ENCODE measurements around the gene HERC6.
"Not testable (repeated sequence)": the region's sequence is repeated elsewhere in the genome, so short reads cannot be mapped to it uniquely, and the experiment has no call there.

The HERC6 gene

DNA sequence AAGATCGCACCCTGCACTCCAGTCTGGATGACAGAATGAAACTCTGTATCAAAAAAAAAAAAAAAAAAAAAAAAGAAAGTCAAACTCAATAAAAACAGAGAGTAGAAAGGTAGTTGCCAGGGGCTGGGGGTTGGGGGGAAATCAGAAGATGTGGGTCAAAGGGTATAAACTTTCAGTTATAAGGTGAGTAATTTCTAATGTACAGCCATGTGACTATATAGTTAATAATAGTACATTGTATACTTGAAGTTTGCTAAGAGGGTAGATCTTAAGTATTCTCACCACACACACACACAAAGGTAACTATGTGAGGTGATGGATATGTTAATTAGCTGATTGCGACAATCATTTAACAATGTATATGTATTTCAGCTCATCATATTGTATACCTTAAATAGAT is 11.5 kb downstream of the HERC6 start:
- no peak for DNase-seq (ENCODE audit: low read depth)

DNA sequence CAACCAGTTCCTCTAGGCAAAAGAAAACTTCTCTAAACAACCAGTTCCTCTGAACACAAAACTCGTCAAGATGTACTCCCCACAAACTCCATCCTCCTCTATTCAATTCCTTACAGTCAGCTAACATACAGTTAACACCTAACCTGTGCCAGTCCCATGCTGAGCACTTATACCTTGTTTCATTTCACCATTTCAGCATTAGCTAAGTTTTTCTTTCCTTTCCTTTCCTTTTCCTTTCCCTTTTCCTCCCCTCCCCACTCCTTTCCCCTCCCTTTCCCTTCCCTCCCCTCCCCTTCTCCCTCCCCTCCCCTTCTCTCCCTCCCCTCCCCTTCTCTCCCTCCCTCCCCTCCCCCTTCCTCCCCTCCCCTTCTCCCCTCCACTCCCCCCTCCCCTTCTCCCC is 13.1 kb downstream of the HERC6 start:
- no peak for DNase-seq (ENCODE audit: low read depth)

DNA sequence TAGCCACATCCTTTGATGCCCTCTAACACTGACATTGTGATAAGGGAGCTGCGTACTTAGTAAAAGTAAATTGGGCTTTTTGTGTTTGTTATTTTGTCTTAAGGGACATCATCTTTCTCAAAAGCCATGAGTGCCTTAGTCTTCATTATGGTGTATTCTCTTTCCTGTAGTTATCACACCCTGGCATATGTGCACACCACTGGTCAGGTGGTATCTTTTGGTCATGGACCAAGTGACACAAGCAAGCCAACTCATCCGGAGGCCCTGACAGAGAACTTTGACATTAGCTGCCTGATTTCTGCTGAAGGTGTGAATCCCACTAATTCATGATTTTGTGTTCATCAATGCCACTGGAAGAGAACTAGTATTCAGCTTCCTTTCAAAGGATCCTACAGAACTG is 18.0 kb downstream of the HERC6 start:
- no peak for DNase-seq (ENCODE audit: low read depth)

DNA sequence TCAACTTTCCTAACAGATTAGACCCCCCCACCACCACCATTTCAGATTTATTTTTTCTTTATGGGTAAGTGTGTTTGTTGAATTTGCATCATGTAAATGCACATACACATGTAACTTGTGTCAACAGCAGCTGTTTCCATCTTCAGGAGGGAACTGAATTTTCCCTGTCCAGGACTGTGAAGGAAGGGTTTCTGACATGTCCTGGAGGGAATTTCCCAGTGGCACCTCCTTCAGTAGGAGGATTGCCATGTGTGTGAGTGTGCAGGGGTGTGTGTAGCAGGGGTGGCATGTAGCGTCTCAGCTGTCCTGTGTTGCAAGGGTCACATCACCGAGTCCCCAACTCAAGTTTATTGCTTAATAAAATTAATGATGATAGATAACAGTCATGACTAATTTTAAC is 19.7 kb downstream of the HERC6 start:
- DNase-seq (ENCODE audit: low read depth) = no peak

DNA sequence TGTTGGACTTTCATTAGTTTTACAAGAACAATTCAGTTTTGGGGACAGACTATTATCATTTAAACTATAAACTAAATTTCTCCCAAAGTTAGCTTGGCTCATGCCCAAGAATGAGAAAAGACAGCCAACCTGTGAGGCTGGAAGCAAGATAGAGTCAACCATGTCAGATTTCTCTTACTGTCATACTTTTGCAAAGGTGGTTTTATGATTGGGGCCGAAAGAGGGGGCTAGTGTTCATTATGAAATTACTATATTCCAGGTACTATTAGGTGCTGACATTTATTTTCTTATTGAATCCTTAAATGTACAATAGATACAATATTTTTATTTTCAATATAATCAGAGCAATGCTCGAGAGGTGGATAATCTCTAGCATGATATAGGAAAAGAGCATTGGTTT is 30.6 kb downstream of the HERC6 start:
- DNase-seq (ENCODE audit: low read depth) = no peak

DNA sequence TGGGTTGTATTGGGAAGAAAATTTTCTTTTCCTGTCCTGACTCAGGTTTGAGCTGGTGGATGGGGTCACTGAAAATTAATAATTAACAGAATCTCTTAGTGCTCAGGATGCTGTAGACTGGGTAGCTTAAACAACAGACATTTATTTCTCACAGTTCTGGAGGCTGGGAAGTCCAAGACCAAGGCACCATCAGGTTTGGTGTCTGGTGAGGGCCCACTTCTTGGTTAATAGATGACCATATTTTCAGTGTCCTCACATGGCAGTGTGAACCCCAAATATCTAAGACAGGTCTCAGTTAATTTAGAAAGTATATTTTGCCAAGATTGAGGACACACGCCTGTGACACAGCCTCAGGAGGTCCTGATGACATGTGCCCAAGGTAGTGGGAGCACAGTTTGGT is 31.1 kb downstream of the HERC6 start:
- DNase-seq (ENCODE audit: low read depth) = no peak

DNA sequence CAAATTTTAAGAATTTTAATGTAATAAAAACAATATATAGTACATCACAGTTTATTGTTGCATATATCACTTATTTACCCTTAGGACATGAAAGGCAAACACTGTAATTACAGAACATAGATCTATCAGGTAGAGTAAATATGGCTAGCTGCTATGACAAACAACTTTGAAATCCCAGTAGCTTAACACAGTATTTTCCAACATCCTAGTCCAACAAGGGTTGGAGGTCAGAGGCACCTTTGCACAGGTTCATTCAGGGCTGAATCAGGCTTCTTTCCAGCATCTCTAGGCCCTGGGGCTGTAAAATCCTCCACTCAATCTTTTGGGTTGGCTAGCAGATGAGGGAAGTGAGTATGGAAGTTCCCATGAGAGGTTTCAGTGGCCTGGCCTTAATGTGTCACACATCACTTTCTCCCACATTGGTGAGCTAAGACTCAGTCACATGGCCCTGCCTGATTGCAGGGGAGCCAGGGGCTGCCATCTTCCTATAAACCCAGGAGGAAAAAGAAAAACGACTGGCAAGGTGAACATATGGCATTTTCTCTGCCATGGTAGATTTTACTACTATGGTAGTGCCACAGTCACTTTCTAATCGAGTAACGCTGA is 32.9 kb downstream of the HERC6 start:
- no peak for DNase-seq (ENCODE audit: low read depth)

DNA sequence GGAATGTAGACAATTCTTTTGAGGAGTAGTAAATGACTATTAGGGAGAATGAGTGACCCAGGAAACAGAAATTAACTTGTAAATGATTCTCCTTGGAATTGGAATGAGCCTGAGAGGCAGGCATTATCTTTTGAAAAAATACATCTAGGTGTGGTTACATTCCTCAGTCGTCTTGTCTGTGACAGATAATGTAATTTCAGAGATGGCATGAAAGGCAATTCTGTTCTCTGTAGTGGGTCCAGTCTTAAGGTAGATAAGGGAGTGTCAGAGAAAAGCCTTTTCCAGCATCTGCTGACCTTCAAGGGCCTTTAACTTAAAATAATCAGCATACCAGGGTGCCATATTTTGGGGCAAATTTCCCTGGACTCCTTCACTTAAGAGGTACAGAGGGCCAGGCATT is 35.1 kb downstream of the HERC6 start:
- DNase-seq (ENCODE audit: low read depth) = no peak

DNA sequence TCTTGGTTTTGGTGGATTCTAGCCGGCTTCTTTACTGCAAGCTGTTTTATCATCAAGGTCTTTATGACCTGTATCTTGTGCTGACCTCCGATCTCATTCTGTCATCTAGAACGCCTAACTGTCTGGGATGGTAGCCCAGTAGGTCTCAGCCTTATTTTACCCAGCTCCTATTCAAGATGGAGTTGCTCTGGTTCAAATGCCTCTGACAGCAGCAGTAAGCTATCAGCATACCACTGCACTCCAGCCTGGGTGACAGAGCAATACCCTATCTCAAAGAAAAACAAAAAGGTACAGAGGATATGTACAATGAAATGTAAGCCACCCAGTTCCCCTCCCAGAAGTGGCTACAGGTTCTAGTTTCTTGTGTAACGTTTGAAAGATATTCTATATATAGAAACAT is 36.1 kb downstream of the HERC6 start:
- DNase-seq (ENCODE audit: low read depth) = no peak

DNA sequence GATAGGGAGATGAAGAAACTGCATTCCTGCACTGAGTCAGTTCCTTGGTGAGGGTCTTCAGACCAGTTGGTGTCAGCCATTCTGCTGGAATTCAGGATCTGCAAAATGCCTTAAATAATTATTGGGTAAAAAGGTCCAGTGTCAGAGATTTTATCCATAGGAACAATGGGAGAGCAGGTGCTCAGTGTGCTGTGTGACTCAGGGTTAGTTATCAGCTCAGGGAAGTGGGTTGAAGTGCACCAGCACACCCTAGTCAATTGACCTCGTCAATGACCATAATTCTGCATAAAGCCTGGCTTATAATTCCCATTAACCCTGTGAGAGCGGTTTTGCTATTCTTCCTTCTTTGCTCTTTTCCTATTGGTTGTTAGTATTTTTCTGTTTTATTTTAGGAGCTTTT is 37.3 kb downstream of the HERC6 start:
- DNase-seq (ENCODE audit: low read depth) = no peak

DNA sequence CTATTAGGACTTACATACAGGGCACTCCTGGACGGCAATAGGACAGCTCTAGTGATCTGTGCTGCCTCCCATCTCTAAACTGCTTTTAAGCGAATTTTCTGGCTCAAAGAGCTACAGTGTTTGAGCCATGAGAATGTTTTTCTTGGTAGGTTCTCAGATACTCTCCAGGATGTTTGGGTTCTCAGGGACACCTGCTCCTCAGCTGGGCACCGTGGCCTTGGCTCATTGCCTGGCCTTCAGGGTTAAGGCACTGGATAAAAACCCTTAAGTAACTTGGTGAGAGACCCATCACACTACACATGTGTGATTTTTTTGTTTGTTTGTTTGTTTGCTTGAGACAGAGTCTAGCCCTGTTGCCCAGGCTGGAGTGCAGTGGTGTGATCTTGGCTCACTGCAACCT is 39.8 kb downstream of the HERC6 start:
- DNase-seq (ENCODE audit: low read depth) = no peak

DNA sequence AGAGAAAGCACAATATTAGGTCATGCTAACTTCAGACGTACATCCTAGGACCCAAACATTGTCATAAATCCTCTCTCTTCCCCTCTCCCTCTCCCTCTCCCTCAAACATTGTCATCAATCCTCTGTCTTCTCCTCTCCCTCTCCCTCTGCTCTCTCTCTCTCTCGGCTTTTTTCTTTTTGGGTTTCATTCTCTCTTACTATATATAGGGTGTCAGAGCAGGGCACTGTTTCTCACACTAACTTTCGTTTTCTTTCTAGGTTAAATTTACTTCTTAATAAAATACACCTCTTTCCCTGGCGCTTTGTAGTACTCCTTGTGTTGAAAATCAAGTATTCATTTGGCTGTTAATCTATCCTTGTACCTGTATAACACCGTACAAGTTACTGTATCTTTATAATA is 41.2 kb downstream of the HERC6 start:
- no peak for DNase-seq (ENCODE audit: low read depth)

DNA sequence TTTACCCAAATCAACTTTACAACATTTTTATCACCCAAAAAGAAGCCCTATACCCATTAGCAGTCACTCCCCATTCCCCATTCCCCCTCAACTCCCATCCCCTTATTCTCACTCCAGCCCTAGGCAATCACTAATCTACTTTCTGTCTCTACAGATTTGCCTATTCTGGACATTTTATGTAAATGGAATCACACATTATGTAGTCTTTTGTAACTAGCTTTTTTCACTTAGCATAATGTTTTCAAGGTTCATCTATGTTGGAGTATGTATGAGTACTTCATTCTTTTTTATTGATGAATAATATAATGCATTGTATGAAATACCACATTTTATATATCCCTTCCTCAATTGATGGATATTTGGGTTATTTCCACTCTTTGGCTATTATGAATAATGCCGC is 42.2 kb downstream of the HERC6 start:
- DNase-seq (ENCODE audit: low read depth) = no peak

DNA sequence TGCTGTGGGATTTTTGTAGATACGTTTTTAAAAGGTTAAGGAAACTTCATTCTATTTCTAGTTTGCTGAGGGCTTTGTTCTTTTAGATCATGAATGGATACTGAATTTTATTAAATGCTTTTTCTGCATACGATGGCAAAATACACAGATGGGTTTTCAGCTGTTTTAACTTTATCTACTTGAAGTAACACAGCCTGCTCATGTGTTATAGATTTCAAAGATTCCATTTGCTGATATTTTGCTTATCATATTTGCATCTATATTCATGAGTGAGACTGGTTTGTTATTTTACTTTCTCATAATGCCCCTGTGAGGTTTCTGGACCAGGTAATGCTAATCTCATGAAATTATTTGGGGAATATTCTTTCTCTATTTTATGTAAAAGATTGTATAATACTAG is 43.8 kb downstream of the HERC6 start:
- DNase-seq (ENCODE audit: low read depth) = no peak

DNA sequence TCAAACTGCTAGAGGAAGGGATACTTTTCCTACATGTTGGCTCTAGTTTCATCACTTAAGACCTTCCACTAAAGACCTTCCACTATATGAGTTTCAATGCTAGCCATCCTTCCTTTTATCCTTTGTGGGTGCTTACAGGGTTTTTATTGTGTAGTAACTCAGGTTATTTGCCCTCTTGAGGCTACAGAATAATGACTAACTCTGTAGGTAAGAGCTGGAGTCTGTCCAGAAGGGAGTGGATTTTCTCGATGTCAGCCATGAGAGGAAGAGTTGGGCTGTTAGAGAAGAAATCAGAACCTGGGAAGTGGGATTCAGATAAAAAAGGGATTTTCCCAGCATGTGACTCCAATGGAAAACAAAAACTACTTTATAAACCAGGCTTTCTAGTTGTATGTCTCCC is 50.7 kb downstream of the HERC6 start:
- DNase-seq (ENCODE audit: low read depth) = no peak

DNA sequence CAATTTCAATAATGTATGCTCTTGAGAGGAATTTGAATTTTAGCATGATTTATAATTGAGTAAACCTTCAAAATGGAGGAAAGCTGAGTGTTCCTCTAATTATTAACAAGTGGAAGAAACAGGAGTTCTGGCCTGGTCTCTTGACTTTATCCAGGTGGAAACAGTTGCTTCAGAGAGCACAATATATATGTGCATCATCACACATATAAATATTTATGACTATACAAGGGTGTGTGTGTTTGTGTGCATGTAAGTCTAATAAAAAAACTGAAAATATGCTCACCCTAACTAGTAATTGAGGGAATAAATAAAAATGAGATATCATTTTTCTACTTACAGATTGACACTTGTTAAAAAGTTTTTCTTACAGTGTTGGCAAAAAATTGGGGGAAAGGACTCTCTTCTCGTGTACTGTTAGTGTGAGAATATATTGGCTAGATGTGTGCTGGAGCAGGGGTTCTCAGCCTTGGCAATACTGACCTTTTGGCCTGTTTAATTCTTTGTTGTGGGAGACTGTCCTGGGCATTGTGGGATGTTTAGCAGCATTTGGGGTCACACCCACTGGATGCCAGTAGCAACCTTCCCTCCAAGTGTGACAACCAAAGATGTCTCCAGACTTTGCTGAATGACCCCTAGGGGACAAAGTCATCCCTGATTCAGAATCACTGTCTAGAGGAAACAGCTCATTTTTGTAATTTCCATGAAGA is 57.5 kb downstream of the HERC6 start:
- no peak for DNase-seq (ENCODE audit: low read depth)

DNA sequence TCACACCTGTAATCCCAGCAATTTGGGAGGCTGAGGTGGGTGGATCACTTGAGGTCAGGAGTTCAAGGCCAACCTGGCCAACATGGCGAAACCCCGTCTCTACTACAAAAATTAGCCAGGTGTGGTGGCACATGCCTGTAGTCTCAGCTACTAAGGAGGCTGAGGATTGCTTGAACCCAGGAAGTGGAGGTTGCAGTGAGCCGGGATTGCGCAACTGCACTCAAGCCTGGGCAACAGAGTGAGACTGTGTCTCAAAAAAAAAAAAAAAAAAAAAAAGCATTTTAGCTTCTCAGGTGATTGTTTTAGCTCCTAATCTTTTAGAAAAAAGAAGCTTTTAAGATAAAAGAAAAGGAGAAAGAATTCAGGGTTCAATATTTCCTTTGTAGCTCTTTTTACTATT is 59.2 kb downstream of the HERC6 start:
- DNase-seq (ENCODE audit: low read depth) = not testable (repeated sequence)

DNA sequence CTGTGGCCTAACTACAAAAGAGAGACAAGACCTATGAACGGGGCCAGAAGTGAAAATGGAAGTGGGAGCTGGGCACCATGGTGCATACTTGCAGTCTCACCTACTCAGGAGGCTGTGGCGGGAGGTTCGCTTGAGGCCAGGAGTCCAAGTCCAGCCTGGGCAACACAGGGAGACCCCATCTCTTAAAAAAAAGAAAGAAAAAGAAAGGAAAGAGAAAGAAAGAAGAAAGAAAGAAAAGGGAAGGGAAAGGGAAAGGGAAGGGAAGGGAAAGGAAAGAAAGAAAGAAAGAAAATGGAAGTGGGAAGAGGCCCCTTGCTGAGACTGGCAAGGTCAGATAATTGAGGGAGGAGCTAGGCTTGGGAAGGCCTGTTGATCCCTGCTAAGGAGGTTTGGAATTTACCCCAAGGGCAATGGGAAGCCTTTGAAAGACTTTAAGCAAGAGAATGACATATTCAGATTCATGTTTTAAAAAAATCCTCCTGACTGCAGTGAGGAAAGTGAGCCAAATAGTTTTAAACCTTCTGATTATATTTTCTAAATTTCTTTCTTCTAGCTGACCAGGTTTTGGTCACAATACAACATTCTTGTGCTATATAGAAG is 60.6 kb downstream of the HERC6 start:
- no peak for DNase-seq (ENCODE audit: low read depth)

DNA sequence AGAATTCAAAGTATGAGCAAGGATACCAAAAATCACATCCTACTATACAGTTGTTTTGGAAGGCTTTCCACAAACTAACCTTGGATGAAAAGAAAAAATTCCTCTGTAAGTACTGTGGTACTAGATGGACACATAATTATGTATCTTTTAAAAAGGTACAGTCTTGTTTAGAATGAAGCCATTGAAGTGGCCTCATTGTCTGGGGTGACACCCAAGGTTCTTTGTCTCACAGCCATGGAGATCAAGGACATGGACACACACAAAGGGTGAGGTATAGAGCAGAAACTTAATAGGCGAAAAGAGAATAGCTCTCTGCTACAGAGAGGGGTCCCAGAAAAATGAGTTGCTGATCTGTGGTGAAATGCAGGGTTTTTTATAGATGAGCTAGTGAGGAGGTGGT is 61.5 kb downstream of the HERC6 start:
- DNase-seq (ENCODE audit: low read depth) = no peak

DNA sequence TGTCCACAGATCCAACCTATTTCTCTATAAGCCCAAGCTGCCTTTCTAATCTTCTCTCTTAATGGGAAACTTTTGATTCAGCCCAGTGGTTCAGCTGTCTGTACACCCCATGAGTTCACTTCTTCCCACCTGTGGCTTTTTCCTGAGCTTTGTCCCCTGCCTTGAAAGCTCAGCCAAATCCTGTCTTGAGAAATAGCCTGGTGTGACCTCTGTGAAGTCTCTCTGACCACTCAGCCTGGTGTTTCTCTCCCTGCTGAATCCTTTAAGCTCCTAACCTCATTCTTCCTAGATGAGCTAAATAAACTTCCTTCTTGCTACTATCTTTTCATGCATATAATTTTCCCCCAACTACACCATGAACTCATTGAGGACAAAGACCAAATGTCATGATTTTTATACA is 63.0 kb downstream of the HERC6 start:
- DNase-seq (ENCODE audit: low read depth) = no peak

DNA sequence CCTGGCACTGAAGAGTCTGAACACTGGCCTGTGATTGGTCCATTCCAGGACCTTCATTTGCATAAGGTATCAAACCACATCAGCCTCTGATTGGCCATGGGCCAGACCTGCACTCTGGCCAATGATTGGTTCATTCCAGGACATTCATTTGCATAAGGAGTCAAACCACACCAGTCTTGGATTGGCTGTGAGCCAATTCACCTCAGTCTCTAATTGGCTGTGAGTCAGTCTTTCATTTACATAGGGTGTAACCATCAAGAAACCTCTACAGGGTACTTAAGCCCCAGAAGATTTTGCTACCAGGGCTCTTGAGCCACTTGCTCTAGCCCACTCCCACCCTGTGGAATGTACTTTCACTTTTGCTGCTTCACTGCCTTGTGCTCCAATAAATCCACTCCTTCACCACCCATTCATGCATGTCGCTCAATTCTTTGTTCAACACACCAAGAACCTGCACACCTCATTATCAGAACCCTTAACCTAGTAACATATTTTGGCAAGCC is 64.1 kb downstream of the HERC6 start:
- no peak for DNase-seq (ENCODE audit: low read depth)

DNA sequence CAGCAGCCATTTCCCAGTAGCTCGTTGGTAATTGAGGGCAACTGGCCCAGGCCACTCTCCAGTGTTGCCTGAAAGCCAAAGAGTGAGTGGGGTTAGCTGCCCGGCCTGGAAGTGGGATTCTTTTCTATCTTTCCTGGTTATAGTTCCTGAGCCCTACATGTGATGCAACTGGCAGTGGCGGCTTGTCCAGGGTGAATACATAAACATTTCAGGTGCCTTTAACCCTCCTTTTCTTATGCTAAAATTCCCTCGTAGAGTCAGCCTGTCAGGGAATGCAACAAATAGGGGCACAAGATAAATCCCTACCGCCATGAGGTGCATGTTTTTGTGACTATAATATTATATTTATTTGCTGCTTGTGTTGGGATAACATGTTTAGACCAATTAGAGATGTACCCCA is 64.8 kb downstream of the HERC6 start:
- no peak for DNase-seq (ENCODE audit: low read depth)

DNA sequence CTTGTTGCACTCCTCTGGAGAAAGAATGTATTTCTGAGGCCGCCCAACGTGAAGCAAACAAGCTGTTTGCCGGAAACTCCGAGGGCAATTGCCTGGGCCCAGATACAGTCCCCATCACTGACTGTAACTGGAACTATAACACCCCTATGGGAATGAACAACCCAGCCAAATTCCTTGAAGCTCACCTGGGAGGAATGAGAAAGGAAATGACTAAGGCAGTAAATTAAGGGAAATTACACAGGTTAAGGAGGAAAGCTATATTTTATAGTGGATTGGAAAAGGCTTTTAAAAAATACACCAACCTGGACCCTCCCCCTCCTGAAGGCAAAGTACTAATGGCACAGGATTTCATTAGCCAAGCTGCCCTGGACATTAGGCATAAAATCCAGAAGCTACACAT is 66.6 kb downstream of the HERC6 start:
- DNase-seq (ENCODE audit: low read depth) = no peak

DNA sequence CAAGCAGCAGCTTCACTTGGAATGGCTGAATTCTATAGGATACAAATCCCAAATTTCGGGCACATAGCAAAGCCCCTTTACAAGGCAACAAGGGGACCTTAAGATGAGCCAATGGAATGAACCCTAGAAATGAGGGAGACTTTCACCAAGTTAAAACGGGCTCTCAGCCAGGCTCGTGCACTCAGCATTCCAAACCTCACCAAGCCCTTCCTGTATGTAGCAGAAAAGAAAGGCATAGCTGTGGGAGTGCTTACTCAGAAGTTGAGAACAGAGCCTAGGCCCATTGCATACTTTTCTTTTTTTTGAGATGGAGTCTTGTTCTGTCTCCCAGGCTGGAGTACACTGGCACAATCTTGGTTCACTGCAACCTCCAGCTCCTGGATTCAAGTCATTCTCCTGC is 67.5 kb downstream of the HERC6 start:
- DNase-seq (ENCODE audit: low read depth) = no peak
